Kidney (tissue), 14 donors: ENCODE results near the gene GP1BA. TPM values are rescaled to one million over a fixed set of nuclear protein-coding genes. Genes with fewer than 3 reads are reported as not detected.

ENCODE experiments used
- DNase-seq, 5 donors: peaks; one replicate each; pipeline ENCODE4 v3.0.0-alpha.2; 2013 to 2020
- FAIRE-seq: peaks from 2 replicates; lab custom pipeline; 2012; peaks lifted over from hg19 to GRCh38; lab: Jason Lieb, UNC
- H3K27ac ChIP-seq, 2 donors: one replicate each; pipeline ENCODE4 v1.7.0; 2013; ENCODE audit warnings: low read depth in 2 of 2, low read length in 2 of 2, inconsistent platforms in 1 of 2
- H3K27me3 ChIP-seq: one replicate; pipeline ENCODE4 v1.7.1; 2013; ENCODE audit warnings: low read length, inconsistent platforms; ENCODE audit not compliant: control insufficient read depth, insufficient read depth
- H3K36me3 ChIP-seq, 3 donors: one replicate each; pipeline versions ENCODE4 v1.7.0 to v1.7.1; 2013; ENCODE audit warnings: low read length in 3 of 3, control low read depth in 1 of 3, inconsistent platforms in 1 of 3; ENCODE audit not compliant: insufficient read depth in 3 of 3, control insufficient read depth in 2 of 3
- H3K4me1 ChIP-seq, 3 donors: one replicate each; pipeline versions ENCODE4 v1.7.0 to v1.7.1; 2013; ENCODE audit warnings: low read length in 3 of 3, inconsistent platforms in 1 of 3, low read depth in 1 of 3; ENCODE audit not compliant: control insufficient read depth in 2 of 3, insufficient read depth in 2 of 3
- H3K4me3 ChIP-seq, 3 donors: one replicate each; pipeline versions ENCODE4 v1.7.0 to v1.8.1; 2013; ENCODE audit warnings: low read length in 3 of 3, control low read depth in 1 of 3, inconsistent platforms in 1 of 3
- H3K9ac ChIP-seq, 3 donors: one replicate each; pipeline versions ENCODE4 v1.7.0 to v1.7.1; 2013; ENCODE audit warnings: low read length in 3 of 3, control low read depth in 1 of 3, inconsistent platforms in 1 of 3
- H3K9me3 ChIP-seq, 3 donors: one replicate each; pipeline versions ENCODE4 v1.7.0 to v1.7.1; 2013; ENCODE audit warnings: low read length in 3 of 3, control low read depth in 1 of 3, inconsistent platforms in 1 of 3; ENCODE audit not compliant: control insufficient read depth in 2 of 3, insufficient read depth in 1 of 3
- CTCF ChIP-seq: IDR thresholded peaks from 3 replicates; pipeline ENCODE4 v1.5.1; 2012; ENCODE audit warnings: mild to moderate bottlenecking, moderate library complexity, borderline replicate concordance; ENCODE audit not compliant: insufficient read depth; ENCODE audit errors: extremely low read depth
- intact Hi-C: fragments of 100-400 bp; cut with DNase I; formaldehyde crosslinking; loops from one replicate; pipeline ENCODE4 v1.11.1; 2022
- polyA plus RNA-seq: library from polyadenylated mRNA; stranded (reverse); fragments of 350-450 nt; fragmentation: Illumina TruSeq; extraction: RNeasy Lipid Tissue Mini Kit (QIAGEN cat#74804); gene quantifications from one replicate; pipeline ENCODE4 v1.2.3, GENCODE V29; 2014; ENCODE audit warnings: low read depth, low replicate concordance; ENCODE audit not compliant: insufficient read depth
- total RNA-seq: library from RNA; stranded (reverse); fragmentation: NEBNext Ultra II Directional; extraction: Animal tissue kit (Norgen Biotek cat#: 25700); gene quantifications from one replicate; pipeline ENCODE4 v1.2.1, GENCODE V29; 2021
- donor health status: control.
- donor health status: control.
- donor health status: control.
- donor health status: control.
- donor health status: control.
- donor health status: DM: yes; HTN: yes; CAD: no.
- donor health status: Normal renal cell carcinoma (clear cell type).

GP1BA gene
- total and polyA plus RNA-seq, 2 donors from 2014 or later = not detected

GRCh38 chr17:4968486-4969046 lies 36.5 kb downstream of the GP1BA start:
- Histone ChIP-seq H3K27me3 (no peaks in the 10 kb centered on the region), H3K4me3 (peak overlapping the region; percentile 58 to 99 (median 93)), H3K27ac (peak overlapping the region; percentile 98 to 99), H3K36me3 (peaks cover 0 to 10% (median 6%) of the 10 kb centered on the region in 3 donors), H3K9ac (peak overlapping the region; percentile 60 to 87 (median 61)), H3K9me3 (no peaks in the 10 kb centered on the region), H3K4me1 (peaks cover 3 to 28% (median 4%) of the 10 kb centered on the region in 3 donors)
- TF ChIP-seq CTCF = no peak
- peak; percentile 63 to 89 (median 78) for DNase-seq
- FAIRE-seq = no peak
- intact Hi-C loops = no loop called here

- Histone ChIP-seq H3K36me3 (peaks cover 0 to 12% (median 8%) of the 10 kb centered on the region in 3 donors), H3K9ac (peak overlapping the region; percentile 43 to 87 (median 48)), H3K9me3 (no peaks in the 10 kb centered on the region), H3K27ac (peak overlapping the region; percentile 98 to 99), H3K4me3 (peak overlapping the region; percentile 58 to 99 (median 93)), H3K27me3 (no peaks in the 10 kb centered on the region), H3K4me1 (peaks cover 3 to 29% (median 4%) of the 10 kb centered on the region in 3 donors)
- TF ChIP-seq CTCF = no peak
- no peak for FAIRE-seq
- peak in 1 of 5 donors; percentile 83 for DNase-seq
- intact Hi-C loops = no loop called here
Measured at GRCh38 chr17:4969047-4969550, 37.0 kb downstream of the GP1BA start.

DNA sequence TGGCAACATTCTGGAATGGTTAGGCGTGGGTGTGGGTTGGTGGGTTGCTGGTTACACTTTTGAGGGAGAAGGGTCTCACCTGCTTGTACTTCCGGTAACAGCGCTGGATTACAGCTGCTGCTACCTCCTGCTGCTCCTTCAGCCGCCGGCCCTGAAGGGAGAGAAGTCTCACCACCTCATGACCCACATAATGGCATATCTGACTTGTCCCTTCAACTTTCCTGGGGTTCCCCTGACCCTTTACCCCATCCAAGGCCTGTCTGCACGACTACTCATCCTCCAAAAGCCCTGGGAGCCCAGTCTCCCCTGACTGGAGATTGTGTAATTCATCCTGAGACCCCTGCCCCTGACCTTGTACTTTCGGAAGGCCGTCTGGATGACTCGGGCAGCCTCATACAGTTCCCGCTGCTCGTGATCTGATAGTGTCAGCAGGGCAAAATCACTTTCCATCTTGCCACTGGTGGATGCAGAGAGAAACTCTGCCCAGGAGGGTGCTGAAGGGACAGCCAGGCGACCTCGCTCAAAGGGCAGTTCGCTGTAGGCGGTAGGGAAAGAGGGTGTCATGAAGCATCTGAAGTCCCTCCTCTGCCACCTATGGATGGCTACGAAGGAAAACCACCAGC lies 37.6 kb downstream of the GP1BA start:
- TF ChIP-seq CTCF = no peak
- DNase-seq (peak in 4 of 5 donors; percentile 4 to 54 (median 40)), FAIRE-seq (no peak)
- peak overlapping the region; percentile 58 to 99 (median 93) for H3K4me3 ChIP-seq
- intact Hi-C loops = no loop called here
- H3K27ac ChIP-seq = peak overlapping the region; percentile 52 to 70
- H3K4me1 ChIP-seq = peaks cover 3 to 31% (median 4%) of the 10 kb centered on the region in 3 donors
- H3K9ac ChIP-seq = peak overlapping the region in 2 of 3 donors; percentile 36 to 87
- H3K36me3 ChIP-seq = peaks cover 0 to 12% (median 12%) of the 10 kb centered on the region in 3 donors
- H3K9me3 ChIP-seq = no peaks in the 10 kb centered on the region
- H3K27me3 ChIP-seq = no peaks in the 10 kb centered on the region
